ENCODE data around the gene MIOS. TPM values are rescaled to one million over a fixed set of nuclear protein-coding genes. Genes with fewer than 3 reads are reported as not detected.

The MIOS gene
- total RNA-seq, 1 experiment from 2014 or later, result 25.8 TPM

DNA sequence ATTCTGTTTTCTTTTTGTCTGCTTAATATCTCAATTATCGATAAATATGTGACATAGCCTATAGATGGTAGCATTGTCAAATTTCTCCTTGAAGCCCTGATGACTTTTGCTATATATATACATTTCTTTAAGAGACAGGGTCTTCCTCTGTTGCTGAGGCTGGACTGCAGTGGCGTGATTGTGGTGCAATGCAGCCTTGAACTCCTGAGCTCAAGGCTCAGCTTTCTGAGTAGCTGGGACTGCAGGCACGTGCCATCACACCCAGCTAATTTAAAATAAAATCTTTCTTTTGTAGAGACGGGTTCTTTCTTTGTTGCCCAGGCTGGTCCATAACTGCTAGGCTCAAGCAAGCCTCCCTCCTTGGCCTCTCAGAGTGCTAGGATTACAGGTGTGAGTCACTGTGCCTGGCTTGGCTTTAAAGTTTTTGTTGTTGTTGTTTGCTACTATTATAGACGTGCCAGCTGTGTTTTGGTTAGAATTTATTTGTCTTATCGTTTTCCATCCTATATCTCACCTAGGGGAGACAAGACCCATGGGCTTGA lies 80.9 kb downstream of the MIOS start:
- Histone ChIP-seq H4K20me1 (ENCODE audit: insufficient read depth) (no peaks in the 10 kb centered on the region), H3K9me3 (ENCODE audit: control insufficient read depth in 1 of 2, insufficient read depth in 1 of 2, low read depth in 1 of 2, low read length in 2 of 2) (no peaks in the 10 kb centered on the region), H2AFZ (ENCODE audit: low read depth, low read length, poor library complexity, severe bottlenecking) (no peak overlapping the region), H3K9ac (ENCODE audit: low read length) (no peak overlapping the region), H3K9me2 (ENCODE audit: insufficient read depth) (no peaks in the 10 kb centered on the region), H3K4me3 (replicated peaks in 1 of 2; ENCODE audit: low read depth in 1 of 2, low read length in 2 of 2) (no peak overlapping the region), H3K4me1 (ENCODE audit: control insufficient read depth in 1 of 2, insufficient read depth in 2 of 2, low read length in 2 of 2) (no peaks in the 10 kb centered on the region), H3K36me3 (ENCODE audit: control insufficient read depth in 1 of 2, insufficient read depth in 2 of 2, low read length in 2 of 2) (no peaks in the 10 kb centered on the region), H3K27ac (ENCODE audit: low read depth, low read length) (no peak overlapping the region), H3K4me2 (ENCODE audit: low read length) (no peak overlapping the region), H3K27me3 (ENCODE audit: insufficient read depth, low read length) (no peaks in the 10 kb centered on the region), H3K79me2 (ENCODE audit: insufficient read depth, low read length) (peaks cover 14% of the 10 kb centered on the region)
- BruUV-seq (replicated peaks), result no TSS peak
- intact Hi-C loops (cut with micrococcal nuclease), result no loop called here
- ChIA-PET RAD21 (ENCODE audit: low non-redundant PET in 1 of 2, low total read pairs in 2 of 2, uncharacterized antibody in 2 of 2, unreplicated experiment in 2 of 2) (no interaction called here), POLR2A (no interaction called here), CTCF (interaction anchor here (0.8 kb wide), 1 partner anchor 649 kb away, joined by 3 read pairs; no protein-coding TSS in a partner anchor)
- TF ChIP-seq ZFX (IDR thresholded peaks at IDR 0.05) (no peak), SP1 (IDR thresholded peaks at IDR 0.05; ENCODE audit: low read depth) (no peak), JUND (IDR thresholded peaks at IDR 0.05) (no peak), FOSL1 (IDR thresholded peaks at IDR 0.05; ENCODE audit: low read depth) (no peak), SRF (IDR thresholded peaks at IDR 0.05; ENCODE audit: low read depth) (no peak), EGR1 (IDR thresholded peaks at IDR 0.05; ENCODE audit: low read depth) (no peak)
- ATAC-seq (no peak), DNase-seq (ENCODE audit: low read depth, low spot score) (no peak)

DNA sequence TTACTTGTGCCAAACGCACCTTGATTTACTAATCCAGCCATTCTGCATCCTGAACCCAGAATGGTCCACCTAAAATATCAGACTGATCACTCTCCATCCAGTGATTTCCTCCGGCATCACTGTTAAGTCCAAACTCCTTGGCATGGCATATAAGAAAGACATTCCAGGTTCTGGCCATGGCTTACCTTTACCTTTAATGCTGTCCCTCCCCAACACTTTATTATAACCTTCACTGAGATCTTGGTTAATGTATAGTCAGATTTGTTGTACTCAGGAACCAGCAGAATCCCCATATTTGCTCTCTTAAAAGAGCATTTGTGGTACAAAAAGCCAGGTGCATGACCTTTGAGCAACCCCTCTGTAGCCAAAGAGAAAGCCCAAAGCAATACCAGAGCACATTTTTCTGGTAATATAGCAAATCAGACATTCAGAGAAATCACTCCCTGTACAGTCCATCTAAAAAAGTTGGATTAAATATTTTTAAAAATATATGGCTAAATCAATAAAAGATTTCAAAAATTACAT lies 84.1 kb downstream of the MIOS start:
- no peak overlapping the region for H3K9ac ChIP-seq (ENCODE audit: low read length)
- BruUV-seq (replicated peaks), result no TSS peak
- peaks cover 5% of the 10 kb centered on the region for H3K79me2 ChIP-seq (ENCODE audit: insufficient read depth, low read length)
- DNase-seq (ENCODE audit: low read depth, low spot score) (no peak), ATAC-seq (no peak)
- TF ChIP-seq POLR2A (IDR thresholded peaks at IDR 0.05; ENCODE audit: borderline replicate concordance, extremely low read depth, insufficient read depth, insufficient read length) (no peak), EGR1 (IDR thresholded peaks at IDR 0.05; ENCODE audit: low read depth) (no peak), TCF7L2 (IDR thresholded peaks at IDR 0.05; ENCODE audit: borderline replicate concordance, extremely low read depth, insufficient read depth, insufficient read length) (no peak)
- TF ChIP-seq, protein P1, sequence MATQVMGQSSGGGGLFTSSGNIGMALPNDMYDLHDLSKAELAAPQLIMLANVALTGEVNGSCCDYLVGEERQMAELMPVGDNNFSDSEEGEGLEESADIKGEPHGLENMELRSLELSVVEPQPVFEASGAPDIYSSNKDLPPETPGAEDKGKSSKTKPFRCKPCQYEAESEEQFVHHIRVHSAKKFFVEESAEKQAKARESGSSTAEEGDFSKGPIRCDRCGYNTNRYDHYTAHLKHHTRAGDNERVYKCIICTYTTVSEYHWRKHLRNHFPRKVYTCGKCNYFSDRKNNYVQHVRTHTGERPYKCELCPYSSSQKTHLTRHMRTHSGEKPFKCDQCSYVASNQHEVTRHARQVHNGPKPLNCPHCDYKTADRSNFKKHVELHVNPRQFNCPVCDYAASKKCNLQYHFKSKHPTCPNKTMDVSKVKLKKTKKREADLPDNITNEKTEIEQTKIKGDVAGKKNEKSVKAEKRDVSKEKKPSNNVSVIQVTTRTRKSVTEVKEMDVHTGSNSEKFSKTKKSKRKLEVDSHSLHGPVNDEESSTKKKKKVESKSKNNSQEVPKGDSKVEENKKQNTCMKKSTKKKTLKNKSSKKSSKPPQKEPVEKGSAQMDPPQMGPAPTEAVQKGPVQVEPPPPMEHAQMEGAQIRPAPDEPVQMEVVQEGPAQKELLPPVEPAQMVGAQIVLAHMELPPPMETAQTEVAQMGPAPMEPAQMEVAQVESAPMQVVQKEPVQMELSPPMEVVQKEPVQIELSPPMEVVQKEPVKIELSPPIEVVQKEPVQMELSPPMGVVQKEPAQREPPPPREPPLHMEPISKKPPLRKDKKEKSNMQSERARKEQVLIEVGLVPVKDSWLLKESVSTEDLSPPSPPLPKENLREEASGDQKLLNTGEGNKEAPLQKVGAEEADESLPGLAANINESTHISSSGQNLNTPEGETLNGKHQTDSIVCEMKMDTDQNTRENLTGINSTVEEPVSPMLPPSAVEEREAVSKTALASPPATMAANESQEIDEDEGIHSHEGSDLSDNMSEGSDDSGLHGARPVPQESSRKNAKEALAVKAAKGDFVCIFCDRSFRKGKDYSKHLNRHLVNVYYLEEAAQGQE (IDR thresholded peaks at IDR 0.05; ENCODE audit: low read depth), result no peak
- TF ChIP-seq, protein P2, sequence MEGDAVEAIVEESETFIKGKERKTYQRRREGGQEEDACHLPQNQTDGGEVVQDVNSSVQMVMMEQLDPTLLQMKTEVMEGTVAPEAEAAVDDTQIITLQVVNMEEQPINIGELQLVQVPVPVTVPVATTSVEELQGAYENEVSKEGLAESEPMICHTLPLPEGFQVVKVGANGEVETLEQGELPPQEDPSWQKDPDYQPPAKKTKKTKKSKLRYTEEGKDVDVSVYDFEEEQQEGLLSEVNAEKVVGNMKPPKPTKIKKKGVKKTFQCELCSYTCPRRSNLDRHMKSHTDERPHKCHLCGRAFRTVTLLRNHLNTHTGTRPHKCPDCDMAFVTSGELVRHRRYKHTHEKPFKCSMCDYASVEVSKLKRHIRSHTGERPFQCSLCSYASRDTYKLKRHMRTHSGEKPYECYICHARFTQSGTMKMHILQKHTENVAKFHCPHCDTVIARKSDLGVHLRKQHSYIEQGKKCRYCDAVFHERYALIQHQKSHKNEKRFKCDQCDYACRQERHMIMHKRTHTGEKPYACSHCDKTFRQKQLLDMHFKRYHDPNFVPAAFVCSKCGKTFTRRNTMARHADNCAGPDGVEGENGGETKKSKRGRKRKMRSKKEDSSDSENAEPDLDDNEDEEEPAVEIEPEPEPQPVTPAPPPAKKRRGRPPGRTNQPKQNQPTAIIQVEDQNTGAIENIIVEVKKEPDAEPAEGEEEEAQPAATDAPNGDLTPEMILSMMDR (IDR thresholded peaks at IDR 0.05 in 2 of 3, conservative IDR thresholded peaks at IDR 0.05 in 1 of 3; ENCODE audit: borderline replicate concordance in 1 of 3, insufficient read depth in 1 of 3, low read depth in 2 of 3, low read length in 2 of 3), result no peak
- H3K27me3 ChIP-seq (ENCODE audit: insufficient read depth, low read length), result no peaks in the 10 kb centered on the region
- no peaks in the 10 kb centered on the region for H3K9me2 ChIP-seq (ENCODE audit: insufficient read depth)
- H3K4me2 ChIP-seq (ENCODE audit: low read length), result no peak overlapping the region
- ChIA-PET CTCF (no interaction called here), RAD21 (ENCODE audit: low non-redundant PET in 1 of 2, low total read pairs in 2 of 2, uncharacterized antibody in 2 of 2, unreplicated experiment in 2 of 2) (no interaction called here), POLR2A (no interaction called here)
- intact Hi-C loops (cut with micrococcal nuclease), result no loop called here
- no peaks in the 10 kb centered on the region for H3K9me3 ChIP-seq (ENCODE audit: control insufficient read depth in 1 of 2, insufficient read depth in 1 of 2, low read depth in 1 of 2, low read length in 2 of 2)
- H2AFZ ChIP-seq (ENCODE audit: low read depth, low read length, poor library complexity, severe bottlenecking), result no peak overlapping the region
- no peak overlapping the region for H3K4me3 ChIP-seq (replicated peaks in 1 of 2; ENCODE audit: low read depth in 1 of 2, low read length in 2 of 2)
- H3K36me3 ChIP-seq (ENCODE audit: control insufficient read depth in 1 of 2, insufficient read depth in 2 of 2, low read length in 2 of 2), result no peaks in the 10 kb centered on the region
- no peaks in the 10 kb centered on the region for H3K4me1 ChIP-seq (ENCODE audit: control insufficient read depth in 1 of 2, insufficient read depth in 2 of 2, low read length in 2 of 2)
- H4K20me1 ChIP-seq (ENCODE audit: insufficient read depth), result no peaks in the 10 kb centered on the region
- no peak overlapping the region for H3K27ac ChIP-seq (ENCODE audit: low read depth, low read length)
